HG03103 (cell line): ENCODE results near the gene LPAR3.
A peak's percentile ranks its signal among the peaks of the same experiment; 100 is the strongest.
"Not testable (repeated sequence)": the region's sequence is repeated elsewhere in the genome, so short reads cannot be mapped to it uniquely, and the experiment has no call there.

Source experiments
- ATAC-seq: cut with Tn5 transposase; IDR thresholded peaks from one replicate; pipeline ENCODE4 v1.9.1; 2021; ENCODE audit warnings: low read depth; ENCODE audit not compliant: unreplicated experiment

The LPAR3 gene

DNA sequence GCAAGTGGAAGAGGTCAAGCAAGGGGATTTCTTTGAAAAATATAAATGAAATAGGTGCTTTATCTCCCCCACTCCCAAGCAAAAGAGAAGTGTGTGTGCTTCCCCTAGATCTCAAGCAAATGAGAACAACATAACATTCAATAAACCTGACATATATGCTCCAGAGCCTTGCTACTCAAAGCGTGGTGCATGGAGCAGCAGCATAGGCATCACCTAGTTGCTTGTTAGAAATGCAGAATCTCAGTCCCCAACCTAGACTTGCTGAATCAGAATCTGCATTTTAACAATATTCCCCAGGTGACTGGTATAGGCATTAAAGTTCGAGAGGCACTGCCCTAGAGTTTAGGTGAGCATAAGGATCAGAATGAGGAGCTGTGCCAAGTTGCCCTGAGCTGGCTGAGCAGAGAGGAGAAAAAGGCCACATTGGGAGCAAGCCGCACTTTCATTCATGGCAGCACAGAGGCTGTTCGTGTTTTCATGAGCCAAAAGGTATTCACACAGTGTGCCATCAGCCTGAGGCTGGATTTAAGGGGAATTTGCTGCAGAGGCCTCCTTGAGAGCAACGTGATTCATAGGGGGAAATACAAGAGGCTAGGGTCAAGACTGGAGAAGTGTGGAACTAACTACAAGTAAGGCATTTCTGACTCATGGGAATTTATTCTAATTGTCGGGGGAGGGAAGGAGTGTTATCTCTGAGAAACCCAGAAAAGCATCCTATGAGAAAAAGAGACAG is 14.3 kb upstream of the LPAR3 start:
- no peak for ATAC-seq

DNA sequence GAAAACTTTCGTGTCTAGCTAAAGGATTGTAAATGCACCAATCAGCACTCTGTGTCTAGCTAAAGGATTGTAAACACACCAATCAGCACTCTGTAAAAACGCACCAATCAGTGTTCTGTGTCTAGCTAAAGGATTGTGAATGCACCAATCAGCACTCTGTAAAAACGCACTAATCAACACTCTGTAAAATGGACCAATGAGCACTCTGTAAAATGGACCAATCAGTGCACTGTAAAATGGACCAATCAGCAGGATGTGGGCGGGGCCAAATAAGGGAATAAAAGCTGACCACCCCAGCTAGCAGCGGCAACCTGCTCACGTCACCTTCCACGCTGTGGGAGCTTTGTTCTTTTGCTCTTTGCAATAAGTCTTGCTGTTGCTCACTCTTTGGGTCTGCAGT is 9.7 kb upstream of the LPAR3 start:
- not testable (repeated sequence) for ATAC-seq

DNA sequence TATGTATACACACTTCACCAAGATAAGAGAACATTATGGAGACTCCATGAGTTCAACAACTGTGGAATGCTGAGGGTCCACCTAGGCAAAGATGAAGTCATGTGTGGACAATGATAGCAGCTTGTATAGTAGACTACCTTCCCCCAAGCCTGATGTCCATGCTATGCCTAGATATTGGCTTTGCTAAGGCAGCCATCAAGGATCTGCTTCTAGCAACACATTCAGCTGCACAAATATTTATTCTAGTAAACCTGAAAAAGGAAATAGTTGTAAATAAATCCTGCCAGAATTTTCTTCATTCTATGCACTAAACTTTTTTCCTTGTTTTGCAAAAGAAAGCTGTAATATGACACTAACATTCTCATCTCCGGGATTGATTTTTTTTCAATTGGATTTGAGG is 7.0 kb upstream of the LPAR3 start:
- no peak for ATAC-seq

DNA sequence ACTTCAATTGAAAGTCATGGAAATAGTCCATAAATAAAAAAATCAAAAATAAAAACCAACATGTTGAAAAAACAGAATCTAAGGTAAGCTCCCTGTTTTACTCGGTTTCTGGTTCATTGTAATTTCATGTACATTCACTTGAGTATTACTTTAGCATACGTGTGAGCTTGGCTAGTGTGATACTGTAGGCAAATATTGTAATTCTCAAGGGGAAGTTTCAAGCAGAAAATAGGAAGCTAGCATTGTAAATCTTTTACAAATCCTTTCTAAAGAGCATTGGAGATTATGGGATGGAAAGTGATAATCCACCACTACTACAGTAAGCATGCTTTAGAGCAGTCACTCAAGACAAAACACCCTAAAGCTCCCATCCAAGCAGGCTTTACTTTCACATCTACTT is 3.3 kb upstream of the LPAR3 start:
- ATAC-seq: no peak

DNA sequence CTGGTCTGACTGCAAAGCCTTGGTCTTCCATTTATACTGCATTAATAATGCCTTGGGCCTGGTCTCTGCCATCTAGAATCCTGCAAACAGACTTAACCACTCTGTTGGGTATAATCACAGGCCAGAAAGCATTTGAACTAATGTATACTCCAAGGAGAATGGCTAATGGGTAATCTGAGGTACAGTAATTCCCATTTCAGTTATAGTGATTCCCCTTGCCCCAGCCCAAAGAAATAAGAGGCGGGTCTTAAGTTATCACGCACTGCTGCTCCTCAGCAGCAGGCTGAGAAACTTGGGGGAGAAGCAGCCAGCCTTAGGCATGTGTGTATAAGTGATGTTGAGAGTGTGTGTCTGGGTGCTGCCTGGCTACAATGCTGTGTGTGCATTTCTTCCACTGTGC is 2.4 kb downstream of the LPAR3 start:
- ATAC-seq: no peak

DNA sequence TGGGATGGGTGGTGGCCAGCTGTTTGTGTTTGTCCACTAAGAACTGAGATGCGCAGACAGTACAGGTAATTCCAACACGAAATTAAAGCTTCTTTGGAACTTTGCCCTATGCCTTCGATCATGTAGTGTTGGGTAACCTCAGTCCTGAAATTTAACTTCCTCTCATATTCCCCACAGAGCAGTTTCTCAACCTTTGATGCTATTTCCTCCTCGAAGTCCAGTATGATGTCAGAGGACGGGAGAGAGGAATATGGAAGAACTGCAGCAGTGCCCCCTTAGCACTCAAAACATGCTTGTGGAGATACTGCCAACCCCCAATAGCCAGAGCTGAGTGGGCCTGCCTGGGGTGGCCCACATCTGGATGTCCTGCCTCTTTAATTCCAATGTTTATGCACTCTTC is 3.6 kb downstream of the LPAR3 start:
- no peak for ATAC-seq

DNA sequence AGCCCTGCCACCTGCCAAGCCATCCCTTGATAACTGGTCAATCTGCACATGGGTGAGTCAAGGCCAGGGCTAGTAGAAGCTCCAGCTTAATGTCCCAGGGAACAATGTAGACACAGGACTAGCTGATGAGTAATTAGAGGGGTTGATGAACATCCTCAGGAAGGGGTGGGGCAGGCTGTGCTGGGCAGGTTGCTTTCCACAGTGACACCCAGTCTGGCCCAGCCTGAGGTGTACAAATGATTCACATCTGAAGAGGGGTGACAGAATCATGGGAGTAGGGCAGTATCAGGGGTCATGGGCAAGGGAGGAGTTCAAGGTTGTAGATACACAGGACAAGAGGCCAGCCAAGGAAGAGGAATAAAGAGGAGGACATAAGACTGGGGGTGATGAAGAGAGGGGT is 4.3 kb downstream of the LPAR3 start:
- ATAC-seq: no peak

DNA sequence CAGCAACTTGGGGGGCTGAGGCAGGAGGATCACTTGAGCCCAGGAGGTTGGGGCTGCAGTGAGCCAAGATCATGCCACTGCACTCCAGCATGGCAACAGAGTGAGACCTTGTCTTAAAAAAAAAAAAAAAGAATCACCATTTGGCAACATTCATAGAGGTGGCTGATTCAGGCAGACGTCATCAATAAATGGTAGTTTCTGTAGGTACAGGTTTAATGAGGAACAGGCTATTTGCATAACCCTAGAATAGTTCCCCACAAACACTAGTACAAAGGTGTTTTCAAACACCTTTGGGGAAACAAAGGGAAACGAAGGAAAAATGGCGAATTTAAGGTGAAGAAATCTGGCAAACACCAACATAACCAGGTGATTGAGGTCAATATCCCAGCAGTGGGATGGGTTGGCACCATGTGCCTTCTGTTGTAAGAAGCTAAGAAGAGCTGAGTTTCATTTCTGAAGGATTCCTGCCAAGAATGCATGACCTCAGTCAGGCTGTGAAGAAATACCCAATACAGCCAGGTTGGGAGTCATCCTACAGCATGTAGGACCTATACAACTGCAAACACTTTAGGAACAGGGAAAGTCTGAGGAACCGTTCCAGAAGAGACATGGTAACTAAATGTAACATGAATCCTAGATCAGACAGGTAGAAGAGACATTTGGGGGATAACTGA is 5.6 kb downstream of the LPAR3 start:
- ATAC-seq: no peak

DNA sequence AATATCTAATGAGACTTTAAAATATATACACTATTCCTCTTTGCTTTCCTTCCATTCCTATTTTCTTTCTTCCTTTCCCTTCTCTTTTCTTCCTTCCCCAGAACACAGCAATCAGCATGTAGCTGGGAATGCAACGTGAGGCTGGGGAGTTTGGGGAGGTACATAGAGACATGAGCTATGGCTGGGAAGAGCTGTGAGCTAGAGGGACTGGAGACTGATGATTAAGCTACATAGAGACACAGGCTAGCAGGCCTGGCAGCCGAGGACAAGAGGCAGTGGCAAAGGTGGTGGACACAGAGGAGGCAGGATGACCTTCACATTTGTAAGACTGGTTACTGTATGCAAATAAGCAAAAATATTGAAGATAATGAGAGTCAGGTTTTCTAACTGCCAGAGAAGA is 7.5 kb downstream of the LPAR3 start:
- no peak for ATAC-seq

DNA sequence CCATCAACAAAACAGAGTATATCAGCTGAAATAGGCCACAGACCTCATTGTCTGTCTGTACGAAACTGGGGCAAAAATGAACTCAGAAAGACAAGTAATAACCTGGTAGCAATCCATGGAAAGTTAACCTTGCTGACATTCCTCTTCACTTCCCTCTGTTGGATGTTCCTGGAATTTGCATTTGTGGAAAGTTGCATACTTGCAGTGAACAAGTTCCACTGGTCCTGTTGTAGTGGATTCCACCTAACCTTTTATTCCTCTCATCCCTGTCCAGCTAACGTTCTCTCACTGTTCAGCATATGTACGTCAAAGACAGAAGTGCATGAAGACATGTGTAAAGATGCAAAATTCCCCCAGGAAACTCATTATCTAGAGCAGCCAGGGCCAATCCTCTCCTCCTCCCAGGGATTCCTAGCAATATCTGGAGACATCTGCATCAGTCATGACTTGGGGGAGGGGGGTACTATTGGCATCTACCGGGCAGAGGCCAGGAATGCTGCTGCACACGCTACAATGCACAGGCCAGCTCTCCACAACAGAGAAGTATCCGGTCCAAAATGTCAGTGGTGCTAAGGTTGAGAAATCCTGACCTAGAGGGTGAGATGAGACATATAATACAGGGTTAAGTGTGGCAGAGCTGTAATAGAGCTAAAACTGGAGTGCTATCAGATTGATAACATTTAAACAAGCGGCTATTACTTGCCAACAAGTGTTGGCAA is 8.2 kb downstream of the LPAR3 start:
- no peak for ATAC-seq

DNA sequence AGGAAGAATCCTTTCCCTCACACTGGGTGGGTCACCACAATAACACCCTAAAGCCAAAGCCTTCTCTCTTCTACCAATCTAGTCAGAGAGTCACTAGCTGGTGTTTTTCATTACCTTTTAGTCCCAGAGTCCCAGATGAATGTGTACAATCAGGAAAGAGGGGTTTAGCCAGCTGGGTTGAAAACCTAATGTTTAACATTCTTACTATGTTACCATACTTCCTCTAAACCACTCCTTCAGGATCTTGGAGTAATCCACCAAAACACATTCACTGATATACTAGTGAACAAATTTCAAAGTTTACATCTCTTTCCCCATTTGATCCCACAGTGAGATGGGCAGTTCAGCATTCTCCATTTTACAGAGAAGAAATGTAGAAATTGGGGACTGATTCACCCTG is 9.7 kb downstream of the LPAR3 start:
- no peak for ATAC-seq

DNA sequence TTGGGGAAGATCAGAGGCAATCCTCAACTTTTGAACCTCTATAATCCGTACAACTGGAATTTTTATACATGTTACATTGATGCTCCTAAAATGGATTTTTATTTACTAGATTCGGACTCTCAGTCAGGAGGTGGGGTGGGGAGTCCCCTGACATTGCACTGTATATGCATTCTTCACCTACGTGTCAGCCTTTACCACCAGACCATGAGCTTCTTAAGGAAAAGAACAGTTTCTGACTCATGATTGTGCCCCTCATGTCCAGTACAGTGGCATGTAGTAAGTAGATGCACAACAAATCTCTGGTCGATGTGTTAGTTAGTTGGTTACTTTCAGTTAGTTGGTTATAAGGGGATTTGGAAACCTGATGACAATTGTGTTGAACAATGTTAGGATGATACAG is 15.4 kb downstream of the LPAR3 start:
- no peak for ATAC-seq

DNA sequence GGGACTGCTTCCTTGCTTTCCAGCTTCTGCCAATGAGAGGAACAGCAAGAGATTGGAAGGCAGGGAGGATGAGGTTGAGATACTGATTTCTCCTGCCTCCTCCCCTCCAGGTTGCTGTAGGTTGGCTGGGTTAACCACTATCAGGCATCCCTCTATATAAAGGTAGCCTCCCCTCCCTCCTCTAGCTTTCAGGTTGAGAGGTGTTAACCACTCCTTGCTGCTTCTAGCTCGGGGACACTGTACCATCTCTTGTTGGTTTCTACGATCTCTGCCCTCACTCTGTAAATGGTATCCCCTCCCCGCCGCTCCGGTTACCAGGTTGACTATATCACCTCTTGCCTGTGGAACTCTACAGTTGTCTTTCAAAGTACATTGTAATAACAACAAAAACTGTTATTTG is 16.7 kb downstream of the LPAR3 start:
- no peak for ATAC-seq

DNA sequence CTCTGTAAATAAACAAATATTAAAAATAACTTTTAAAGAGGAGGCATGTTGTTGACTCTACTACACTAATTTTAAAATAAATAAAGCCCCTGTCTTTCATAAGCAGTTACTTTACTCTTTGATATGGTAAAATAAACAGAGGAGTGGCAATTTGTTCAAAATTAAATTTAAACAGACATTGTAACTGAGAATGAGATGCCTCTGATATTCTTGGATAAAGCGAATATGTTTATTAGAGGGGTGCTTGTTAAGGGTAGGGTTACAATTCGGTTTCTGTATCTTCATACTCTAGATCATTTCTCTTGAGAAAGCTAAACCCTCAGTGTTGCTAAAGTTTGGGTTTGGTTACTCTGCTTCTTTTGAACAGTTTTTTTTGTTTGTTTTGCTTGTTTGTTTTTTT is 19.6 kb downstream of the LPAR3 start:
- ATAC-seq: no peak

DNA sequence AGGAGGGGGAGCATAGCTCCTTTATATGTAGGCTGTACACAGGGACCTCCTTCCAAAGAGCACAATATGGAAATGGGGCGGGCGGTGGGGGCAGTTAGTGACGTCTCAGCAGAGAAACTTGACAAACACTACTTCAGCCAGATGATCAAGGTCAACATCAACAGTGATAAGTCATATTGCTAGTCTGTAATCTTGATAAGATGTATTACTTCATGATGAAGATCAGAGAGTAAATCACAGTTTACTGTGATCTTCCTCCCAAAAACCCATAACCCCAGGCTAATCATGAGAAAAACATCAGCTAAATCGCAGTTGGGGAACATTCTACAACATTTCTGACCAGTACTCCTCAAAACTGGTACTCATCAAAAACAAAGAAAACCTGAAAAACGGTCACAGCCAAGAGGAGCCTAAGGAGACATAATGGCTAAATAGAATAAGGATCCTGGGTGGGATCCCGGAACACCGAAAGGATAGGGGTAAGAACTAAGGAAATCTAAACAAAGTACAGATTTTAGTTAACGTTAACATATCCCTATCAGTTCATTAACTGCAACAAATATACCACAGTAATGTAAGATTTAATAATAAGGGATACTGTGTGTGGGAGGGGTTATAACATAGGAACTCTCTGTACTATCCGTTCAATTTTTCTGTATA is 20.2 kb downstream of the LPAR3 start:
- ATAC-seq: no peak

DNA sequence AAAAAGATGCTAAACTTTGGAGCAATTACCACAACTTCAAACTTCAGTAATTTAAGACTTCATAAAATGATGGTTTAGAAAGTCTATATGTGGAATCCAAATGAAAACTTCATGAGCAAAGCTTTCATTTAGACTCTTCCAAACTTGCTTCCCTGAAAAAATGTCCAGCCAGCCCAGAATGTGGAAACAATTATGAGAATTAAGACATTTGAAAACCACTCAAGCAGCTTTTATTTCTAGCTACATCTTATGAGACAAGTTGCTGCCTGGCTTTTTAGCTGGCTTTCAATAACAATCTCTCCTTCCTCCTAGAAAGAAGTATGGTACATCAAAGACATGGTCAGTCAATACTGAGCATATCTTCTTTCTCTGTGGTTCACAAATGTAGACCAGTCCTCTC is 21.8 kb downstream of the LPAR3 start:
- no peak for ATAC-seq

DNA sequence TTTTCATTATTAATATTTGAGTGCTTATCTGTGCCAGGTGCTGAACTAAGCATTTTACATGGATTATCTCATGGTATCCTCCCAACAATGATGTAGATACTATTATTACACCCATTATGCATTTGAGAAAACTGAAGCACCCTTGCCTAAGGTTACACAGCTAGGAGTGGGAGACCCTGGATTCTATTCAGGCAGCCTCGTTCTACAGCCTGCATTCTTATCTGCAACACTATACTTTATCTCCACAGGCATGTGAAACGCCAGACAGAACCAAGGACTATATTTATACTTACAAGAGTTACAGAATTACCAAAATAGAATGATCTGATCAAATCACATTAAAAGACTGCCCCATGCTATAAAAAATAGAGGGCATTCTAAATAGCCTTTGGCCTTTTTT is 22.4 kb downstream of the LPAR3 start:
- ATAC-seq: no peak

DNA sequence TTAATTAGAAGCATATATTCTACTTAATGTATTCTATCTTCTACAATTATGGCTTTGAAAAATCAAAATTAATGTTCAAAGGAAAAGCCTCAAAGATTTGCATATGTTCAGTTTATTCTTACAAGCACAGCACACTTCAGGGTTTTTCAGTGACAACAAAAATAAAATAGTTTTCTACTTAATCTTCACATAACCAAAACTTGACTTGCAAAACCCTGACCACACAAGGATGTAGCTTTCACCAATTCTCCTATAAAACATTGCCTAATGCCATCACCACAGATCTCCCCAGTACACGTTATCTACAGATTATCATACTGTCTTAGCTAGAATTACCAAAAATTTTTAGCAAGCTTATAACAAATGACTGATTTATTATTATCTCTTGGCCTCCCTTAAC is 23.3 kb downstream of the LPAR3 start:
- ATAC-seq: no peak

DNA sequence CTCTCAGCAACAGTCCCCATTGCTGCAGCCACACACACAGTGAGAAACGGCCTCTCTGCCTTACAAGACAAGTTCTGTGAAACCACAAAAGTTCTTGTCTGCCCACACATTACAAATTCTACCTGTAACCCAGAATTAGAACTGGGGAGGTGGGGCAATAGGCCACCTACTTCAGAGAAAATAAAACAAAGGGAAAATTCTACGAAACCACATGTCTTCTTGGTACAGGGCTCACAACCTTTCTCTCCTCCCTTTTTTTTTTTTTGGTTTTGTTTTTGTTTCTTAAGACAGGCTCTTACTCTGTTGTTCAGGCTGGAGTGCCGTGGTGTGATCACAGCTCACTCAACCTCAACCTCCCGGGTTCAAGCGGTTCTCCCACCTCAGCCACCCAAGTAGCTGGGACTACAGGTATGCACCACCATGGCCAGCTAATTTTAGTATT is 30.2 kb downstream of the LPAR3 start:
- peak; percentile 90 for ATAC-seq

DNA sequence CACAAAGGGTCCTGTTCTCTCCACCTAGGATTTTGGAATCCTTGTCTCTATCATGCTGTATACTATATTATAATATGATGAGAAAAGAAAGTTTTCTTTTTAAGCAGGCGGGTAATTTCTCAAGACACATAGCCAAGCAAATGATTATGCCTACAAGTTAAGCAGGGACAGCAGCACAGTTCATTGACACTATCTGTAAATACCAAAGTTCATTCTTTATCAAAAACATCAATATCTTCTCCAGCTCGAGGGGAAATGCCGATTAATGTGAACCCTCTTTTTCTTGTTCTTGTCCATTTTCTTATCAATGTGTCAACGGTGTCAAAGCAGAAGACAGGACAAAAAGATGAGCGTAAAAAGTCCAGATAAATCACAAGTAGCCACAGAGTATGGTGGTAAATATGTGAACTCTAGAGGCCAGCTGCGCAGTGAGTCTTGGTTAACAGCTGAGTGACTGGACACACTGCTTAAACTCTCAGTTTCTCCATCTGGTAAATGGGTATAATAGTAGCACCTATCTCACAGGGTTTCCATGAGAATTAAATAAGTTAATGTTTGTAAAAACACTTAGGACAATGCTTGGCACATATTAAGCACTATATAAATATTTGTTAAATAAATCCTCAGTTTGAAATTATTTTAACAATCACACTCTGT is 30.9 kb downstream of the LPAR3 start:
- ATAC-seq: peak; percentile 6

DNA sequence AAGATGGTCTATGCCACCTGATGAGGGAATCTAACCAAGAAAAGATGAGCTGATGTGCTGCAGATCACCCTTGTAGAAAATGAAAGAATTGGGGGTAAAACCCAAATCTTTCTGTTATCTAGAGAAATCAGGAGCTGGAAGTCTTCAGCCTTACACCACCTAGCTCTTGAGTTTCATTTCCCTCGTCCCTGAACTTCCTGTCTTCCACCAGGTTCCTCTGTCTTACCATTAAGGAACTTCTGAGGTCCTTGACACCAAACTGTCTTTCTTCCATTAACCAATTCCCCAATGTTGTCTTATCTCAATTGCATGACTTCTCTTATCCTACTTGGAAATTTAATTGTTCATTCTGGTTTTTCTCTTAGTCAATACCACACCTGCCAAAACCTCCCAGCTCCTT is 31.5 kb downstream of the LPAR3 start:
- no peak for ATAC-seq
